Kidney glomerular epithelial cell (primary cell): ENCODE results near the gene SLC25A44.

Experiments used
- DNase-seq: peaks from one replicate; lab custom pipeline; 2025; lab: John Stamatoyannopoulos, UW

Gene SLC25A44, protein sequence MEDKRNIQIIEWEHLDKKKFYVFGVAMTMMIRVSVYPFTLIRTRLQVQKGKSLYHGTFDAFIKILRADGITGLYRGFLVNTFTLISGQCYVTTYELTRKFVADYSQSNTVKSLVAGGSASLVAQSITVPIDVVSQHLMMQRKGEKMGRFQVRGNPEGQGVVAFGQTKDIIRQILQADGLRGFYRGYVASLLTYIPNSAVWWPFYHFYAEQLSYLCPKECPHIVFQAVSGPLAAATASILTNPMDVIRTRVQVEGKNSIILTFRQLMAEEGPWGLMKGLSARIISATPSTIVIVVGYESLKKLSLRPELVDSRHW

DNA sequence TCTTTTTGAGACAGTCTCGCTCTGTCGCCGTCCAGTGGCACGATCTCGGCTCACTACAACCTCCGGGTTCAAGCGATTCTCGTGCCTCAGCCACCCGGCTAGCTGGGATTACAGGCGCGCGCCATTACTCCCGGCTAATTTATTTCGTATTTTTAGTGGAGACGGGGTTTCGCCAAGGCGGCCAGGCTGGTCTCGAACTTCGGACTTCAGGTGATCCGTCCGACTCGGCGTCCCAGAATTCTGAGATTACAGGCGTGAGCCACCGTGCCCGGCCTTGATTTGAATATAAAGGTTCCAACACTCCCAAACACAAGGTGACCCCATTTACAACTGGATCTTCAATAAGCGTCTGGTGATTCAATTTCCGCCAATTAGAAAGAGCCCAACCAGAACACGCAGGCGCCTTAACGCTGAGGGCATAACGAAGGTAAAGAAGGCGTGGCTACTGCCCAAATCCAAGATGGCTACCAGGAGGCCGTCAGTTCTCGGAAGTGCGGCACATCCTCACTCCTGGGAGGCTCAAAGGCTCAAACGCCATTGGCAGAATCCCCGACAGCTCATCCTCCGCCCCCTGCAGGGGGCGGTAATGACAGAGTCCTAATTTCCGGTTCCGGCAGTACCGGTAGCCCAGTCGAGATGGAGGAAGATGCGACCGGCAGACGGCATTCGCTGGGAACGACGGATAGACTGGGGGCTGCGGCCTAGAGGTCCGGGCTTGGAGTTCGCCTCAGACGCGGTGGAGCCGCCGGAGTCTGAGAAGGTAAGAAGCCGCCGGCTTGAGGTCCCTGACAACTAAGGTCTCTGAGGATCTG lies at the start of gene SLC25A44:
SLC25A44 (plus strand) TSS at position 617 of the 812 bp plus-strand sequence. CDS start 5,744 bp downstream, outside the sequence.
- DNase-seq: peak; percentile 96

DNA sequence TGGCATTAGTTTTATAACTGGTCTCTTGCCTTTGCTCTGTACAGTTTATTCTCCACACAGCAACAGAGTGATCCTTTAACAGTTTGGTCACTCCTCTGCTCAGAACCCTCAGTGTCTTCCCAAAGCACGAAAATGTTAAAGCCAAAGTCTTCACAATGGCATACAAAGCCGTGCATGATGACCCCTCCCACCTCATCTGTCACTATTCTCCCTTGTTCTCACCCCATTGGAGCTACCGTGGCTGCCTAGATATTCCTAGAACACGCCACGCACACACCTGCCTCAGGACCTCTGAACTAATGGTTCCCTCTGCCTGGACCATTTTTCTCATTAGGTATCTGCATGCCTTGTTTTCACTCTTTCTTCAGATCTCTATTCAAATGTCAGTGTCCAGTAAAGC lies 49.2 kb upstream of the SLC25A44 start:
- no peak for DNase-seq

DNA sequence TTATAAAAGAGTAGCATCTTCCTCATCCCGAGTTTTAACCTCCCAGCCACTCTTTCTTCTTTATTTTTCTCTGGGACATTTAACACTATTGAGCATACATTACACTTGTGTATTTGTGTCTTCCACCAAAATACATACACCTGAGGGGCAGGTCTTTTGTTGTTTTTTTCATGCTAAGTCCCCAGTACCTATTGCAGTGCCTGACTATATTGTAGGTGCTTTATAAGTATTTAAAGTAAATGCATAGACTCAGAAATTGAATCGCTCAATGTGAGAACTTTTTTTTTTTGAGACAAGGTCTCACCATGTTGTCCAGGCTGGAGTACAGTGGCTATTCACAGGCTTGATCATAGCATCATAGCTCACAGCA lies 48.3 kb upstream of the SLC25A44 start:
- DNase-seq: no peak

DNA sequence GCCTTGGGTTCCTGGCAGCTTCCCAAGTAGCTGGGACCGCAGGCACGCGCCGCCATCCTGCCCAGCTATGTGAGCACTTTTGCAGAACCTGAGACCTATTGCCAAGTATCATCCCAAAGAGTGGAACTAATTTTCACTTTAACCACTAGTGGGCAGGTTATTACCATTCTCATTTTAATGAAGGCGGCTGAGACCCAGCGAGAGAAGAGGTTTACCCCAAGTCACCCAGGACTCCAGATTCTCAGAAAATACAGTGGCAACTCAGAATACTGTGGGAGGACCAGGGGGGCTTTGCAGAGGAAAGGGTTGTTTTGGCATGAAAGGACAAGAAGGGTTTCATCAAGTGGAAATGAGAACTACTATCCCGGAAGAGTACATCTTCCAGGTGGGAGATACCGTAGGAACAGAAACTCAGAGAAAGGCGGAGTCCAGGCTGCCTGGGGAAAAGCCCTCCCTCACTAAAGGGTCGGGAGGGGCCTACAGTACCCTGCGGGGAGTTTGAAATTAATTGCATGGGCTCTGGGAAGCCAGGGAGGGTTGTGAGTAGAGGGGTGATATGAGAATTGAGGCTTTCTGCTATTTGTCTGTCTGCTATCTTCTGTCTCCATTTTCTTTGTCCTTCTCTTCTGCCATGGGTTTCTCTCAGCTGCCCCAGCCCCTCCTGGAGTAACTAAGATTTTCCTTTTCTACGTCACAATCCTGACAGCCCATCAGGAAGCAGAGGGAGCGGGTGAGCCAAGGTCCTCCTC lies 47.7 kb upstream of the SLC25A44 start:
- peak; percentile 90 for DNase-seq

DNA sequence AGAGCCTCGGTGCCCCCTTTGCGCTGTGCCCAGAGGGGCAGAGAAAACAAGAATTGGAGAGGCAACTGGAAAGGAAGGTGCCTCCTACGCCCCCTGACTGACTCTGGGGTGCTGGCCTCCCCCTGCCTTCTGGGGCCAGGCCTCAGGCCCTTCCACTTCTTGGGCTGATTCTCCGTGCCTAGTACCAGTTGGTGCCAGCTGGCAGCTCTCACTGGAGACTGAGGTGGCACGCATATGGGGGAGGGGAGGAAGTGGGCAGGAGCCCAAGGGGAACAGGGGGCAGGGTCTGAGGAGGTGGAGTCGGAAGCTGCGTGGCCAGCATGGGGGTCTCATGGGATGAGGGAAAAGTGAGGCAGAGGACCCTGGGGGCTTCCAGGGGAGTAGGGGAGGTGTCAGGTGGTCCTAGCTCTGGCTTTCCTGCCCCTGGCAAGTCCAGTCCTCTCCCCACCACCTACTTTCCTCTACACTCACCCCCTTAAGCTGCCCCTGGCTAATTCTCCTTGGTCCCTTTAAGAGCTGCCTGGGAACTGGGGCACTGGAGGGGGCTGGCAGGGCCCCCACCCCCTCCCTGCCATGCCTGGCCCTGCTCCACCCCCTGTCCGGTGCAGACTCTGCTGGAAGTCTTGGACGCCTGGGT lies 47.0 kb upstream of the SLC25A44 start:
- DNase-seq: no peak

DNA sequence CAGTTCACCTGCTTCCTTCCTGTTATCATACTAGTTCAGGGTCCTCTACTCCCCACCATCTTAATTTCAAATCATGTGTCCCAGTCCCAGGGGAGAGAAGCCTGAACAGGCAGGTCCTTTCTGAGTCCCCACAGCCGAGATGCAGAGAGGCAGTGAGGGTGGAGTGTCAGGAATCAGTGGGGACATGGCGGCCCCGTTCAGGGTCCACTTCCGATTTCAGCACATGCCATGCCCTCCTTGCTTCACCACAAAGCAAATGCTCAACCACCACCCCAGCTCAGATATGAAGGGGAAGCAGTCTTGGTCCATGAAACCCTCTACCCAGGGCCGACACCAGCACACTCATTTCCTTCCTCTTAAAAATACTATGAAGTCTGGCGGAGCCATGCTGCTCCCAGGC lies 45.7 kb upstream of the SLC25A44 start:
- DNase-seq: no peak

DNA sequence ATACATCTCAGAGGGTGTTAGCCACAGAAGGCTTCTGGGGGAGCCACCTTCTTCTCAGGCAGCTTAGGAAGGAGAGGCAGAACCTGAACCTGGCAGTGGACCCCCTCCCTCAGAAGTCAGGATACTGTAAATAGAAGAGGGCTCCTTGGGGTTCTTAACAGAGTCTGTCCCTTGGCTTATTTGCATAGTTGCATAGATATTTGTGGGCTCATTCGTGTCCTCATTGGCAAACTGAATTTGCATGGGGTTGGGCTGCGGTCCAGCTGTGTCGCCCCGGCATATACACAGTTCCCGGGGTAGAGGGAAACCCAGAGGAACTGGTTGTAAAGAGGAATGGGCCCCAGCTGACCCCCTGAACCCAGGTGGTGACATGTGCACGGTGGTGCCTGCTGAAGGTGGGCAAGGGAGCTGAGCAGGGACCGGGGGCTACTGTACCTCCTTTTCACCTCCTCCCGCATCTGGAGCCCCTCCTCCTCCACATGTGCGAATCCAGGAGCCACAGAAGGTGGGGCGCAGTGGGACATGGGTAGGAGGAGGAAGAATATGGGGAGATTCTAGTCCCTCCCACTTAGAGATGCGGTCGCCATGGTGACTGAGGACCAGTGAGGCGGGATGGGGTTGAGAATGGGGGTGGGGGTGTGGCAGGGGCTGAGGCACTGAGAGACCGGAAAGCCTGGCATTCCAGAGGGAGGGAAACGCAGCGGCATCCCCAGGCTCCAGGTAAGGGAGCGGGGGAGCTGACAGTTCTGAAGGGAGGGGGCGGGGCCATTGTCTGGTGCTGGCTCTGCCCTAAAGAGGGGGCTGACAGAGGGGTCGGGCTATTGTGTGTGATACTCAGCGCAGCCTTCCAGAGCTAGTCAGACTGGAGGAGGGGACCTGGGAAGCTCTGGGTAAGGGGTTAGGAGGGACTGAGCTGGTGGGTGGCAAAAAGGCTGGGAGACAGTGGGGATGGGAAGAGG lies 44.3 kb upstream of the SLC25A44 start:
- no peak for DNase-seq

DNA sequence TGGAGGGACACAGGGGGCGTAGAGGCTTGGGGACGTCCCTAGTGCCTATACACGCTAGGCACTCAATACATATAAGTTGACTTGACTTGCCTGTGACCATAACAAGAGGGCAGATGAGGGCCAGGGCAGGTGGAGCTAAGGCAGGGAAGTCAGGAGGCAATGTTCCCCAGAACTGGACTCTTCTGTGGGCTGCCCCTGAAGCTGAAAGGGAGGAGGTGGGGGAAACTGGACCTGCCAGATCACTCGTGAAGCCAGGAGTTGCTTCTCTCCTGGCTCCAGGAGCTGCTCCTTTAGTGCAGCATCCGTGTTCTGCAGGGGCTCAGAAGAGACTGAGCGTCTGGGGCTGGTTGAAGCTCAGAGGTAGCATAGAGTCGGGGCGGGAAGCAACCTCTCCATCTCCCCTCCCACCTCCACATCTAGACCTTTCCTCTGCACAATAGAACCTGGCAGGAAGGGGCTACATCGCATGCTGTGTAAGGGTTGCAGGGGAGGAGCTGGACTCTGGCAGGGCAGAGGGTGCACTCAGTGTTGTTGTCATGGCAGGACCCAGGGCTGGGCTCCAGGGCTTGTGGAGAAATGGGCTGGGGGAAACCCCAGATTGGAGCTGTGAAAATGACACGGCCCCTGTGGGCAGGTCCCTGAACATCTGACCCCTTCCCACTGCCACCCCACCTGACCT lies 43.4 kb upstream of the SLC25A44 start:
- DNase-seq: no peak

DNA sequence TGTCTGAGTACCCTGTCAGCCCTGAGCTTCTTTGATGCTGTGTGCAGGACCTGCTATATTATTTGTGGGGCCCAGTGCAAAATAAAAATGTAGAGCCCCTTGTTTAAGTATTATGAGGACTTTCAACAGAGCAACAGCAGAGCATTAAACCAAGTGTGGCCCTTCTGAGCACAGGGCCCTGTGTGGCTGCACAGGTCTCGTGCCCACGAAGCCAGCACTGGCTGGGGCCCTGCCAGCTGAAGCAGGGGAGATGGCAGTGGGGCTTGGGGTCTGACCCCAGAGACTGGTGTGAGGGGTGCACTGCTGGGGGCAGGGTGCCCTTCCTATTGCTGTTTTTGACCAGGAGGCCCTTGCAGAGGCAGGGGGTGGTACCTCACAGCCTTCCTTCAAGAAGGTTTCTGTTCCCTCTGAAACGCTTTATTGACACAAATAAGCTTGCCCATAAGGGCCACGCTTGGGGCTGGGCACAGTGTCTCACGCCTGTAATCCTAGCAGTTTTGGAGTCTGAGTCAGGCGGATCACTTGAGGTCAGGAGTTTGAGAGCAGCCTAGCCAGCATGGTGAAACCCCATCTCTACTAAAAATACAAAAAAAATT lies 42.7 kb upstream of the SLC25A44 start:
- DNase-seq: no peak

DNA sequence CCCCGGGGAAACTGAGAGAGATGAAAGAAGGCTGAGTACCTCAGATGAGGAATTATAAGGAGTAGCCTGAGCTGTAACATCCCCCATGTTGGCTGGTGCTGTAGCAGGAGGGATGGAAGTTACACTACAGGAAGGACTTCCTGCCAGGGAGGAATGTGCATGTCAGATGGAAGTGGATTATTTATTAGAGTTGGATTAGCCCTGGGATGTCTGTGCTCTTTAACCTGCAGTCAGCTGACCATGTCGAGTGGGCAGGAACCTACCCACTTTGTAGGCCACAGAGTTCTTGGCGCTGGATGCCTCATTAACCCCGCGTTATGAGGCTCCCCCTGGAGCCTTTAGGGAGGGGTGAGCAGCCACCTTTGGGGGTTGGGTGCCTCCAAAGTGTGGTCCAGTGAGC lies 41.3 kb upstream of the SLC25A44 start:
- DNase-seq: peak; percentile 98

DNA sequence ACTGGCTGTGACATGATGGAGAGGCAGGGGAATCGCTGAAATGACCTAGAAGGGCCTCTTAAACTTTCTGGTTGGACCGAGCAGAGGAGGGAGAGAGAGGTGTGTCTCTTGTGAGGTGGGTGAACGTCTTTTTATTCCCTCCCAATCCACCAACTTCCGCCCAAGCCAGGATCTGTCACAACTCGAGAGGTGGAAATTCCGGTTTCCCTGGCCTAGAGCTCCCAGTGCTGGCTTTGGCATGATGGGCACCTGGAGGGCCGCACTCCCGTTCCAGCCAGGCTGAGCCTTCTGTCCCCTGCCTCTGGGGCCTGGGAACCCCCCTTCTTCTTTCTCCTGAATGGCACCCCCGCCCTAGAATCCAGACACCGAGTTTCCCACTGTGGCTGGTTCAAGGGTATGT lies 40.5 kb upstream of the SLC25A44 start, which contains the start of gene SEMA4A:
SEMA4A (plus strand) TSS at position 224 of the 400 bp plus-strand sequence. CDS start 994 bp downstream, outside the sequence.
- no peak for DNase-seq

DNA sequence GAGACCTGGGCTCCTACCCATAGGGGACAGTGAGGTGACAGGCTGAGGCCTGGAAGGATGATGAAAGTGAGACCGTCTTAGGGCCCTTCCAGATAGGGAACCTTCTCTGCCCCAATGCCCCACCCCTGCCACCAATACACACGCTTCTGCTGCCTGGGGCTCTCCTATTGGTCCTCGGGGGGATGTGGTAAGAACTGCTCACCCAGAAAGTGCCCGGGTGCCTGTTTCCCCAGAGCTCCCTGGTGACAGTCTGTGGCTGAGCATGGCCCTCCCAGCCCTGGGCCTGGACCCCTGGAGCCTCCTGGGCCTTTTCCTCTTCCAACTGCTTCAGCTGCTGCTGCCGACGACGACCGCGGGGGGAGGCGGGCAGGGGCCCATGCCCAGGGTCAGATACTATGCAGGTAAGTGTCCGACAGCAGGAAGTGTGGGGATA lies 39.6 kb upstream of the SLC25A44 start:
- DNase-seq: no peak

DNA sequence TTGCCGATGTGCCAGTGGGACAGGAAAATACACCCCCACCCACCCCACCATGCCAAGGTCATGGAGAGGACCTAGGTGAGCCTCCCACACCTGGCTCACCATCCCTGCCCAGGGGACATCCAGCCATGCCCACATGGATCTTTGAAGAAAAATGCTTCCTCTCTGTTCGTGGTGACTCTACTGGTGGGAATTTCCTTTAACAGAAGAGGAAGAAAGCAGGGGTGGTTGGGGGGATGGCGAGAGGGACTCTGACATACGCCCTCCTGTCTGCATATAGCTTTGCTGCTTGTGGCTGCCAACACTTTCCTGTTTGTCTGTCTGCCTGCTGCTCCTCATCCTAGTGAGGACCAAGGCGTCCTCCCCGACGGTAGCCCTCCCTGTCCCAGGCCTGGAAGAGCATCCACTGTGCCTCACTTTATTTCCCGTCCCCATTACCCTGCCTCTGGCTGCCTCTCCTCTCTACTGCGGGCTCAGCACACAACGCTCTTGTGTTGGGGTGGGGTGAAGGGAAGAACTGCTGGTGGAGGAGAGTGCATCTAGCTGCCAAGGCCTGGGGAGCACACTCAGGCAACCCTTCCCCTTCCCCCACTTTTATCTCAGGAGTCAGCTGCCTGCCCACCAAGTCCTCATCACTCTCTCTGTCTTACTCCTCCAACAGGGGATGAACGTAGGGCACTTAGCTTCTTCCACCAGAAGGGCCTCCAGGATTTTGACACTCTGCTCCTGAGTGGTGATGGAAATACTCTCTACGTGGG lies 38.0 kb upstream of the SLC25A44 start:
- no peak for DNase-seq

DNA sequence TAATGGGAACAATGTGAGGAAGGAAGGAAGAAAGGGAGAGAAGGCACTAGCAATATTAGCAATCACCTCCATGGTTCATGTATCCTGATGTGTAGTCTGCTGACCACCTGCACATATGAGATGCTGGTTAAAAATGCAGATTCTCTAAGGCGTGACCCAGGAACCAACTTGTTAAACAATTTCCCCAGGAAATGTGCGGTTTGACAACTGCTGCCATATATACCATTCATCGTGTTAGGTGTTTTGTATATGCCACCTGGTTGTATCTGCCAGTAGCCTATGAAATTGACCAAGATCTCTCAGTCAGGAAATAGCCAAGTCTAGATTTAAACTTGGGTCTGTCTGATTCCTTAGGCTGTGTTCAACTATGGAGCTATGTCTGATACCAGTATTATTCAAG lies 36.4 kb upstream of the SLC25A44 start:
- no peak for DNase-seq

DNA sequence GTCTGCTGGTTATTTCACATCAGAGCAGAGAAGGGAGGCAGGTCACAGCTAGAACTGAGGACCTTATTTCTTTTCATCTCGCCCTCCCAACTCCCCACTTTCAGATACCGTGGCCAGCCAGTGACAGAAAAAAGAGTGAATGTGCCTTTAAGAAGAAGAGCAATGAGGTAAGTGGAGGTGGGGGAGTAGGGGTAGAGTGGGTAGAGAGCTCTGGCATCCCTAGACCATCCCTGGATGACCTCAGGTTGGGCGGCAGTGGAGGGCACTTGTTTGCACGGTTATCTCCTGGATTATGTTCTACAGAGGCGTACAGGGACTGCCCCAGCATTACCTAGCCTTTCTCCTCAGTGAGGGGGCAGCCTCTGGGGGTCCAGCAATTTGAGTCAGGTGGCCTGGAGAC lies 35.9 kb upstream of the SLC25A44 start:
- DNase-seq: no peak

DNA sequence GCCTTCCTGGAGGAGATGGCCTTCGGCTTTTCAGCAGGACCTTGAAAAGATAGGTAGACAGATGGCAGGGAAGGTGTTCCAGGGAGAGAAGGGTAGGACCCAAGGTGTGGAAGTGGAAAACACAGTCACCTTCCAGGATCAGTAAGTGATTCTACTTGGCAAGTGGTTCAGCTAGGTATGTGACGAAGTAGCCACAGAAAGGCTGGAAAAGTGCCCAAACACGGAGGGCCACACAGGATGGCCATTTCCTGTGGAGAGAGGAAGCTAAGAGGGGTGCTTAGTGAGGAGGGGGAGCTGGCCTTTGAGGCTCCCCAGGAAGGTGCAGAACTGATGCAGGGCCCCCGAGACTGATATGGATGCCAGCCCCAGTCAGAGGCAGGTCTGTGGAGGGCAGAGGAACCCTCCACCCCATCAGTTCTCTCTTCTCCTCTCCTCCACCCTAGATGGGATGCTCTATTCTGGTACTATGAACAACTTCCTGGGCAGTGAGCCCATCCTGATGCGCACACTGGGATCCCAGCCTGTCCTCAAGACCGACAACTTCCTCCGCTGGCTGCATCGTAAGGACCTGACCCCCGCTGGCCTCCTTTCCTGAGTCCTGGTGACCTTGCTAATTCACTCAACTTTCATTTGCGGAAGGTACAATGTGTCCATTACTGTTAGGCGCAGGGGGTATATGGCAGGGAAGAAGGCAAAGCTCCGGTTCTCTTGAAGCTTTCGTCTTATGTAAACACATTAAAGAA lies 33.7 kb upstream of the SLC25A44 start:
- no peak for DNase-seq

DNA sequence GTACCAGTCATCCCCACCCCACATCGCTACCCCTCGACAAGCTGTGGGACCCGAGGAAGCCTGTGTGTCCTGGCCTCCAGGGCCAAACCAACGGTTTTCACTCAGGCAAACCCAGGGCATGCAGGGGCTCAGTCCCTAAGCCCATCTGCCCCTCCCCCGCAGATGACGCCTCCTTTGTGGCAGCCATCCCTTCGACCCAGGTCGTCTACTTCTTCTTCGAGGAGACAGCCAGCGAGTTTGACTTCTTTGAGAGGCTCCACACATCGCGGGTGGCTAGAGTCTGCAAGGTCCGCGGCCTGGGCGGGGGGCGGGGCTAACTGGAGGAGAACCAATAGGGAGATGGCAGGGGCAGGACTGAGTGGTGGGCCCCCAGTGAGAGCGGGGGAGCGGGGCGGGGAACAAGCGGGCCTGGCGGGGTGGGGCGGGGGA lies 33.1 kb upstream of the SLC25A44 start:
- no peak for DNase-seq

DNA sequence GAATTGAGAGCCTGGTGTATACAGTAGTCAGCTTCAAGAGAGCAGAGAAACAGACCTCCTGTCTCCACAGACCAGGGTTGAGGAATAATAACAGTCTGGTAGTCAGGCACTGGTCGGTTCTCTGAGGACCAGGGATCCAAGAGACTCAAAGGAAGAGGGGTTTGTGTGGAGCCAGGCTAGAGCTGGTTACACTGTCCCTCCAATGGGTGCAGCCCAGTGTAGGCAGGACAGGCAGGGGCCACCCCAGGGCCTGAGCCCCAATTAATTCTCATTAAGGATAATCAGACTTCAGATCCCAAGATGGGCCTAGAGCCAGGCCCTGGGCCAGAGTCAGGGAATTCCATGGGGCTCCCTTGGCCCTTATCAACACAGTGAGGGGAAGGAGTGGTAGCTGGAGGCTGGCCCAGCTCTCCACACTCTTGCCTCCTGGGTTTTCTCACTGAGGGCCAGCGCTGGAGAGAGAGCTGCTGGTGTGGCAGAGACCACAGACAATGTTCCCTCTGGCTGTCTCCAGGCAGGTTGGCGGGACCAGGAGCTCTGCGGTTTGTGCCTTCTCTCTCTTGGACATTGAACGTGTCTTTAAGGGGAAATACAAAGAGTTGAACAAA lies 31.4 kb upstream of the SLC25A44 start:
- DNase-seq: no peak
